GM18868 (cell line): ENCODE data around the gene ACP6.
"Not testable (repeated sequence)": the region's sequence is repeated elsewhere in the genome, so short reads cannot be mapped to it uniquely, and the experiment has no call there.

ENCODE experiments used
- ATAC-seq: cut with Tn5 transposase; IDR thresholded peaks from one replicate; pipeline ENCODE4 v1.9.1; 2021; ENCODE audit warnings: mild to moderate bottlenecking, moderate library complexity; ENCODE audit not compliant: unreplicated experiment

ACP6 gene

DNA sequence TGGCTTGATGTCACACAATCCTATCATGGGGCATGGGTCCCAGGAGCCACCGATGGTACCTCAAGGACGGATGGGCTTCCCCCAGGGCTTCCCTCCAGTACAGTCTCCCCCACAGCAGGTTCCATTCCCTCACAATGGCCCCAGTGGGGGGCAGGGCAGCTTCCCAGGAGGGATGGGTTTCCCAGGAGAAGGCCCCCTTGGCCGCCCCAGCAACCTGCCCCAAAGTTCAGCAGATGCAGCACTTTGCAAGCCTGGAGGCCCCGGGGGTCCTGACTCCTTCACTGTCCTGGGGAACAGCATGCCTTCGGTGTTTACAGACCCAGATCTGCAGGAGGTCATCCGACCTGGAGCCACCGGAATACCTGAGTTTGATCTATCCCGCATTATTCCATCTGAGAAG, 46.3 kb downstream of the ACP6 start:
- no peak for ATAC-seq

DNA sequence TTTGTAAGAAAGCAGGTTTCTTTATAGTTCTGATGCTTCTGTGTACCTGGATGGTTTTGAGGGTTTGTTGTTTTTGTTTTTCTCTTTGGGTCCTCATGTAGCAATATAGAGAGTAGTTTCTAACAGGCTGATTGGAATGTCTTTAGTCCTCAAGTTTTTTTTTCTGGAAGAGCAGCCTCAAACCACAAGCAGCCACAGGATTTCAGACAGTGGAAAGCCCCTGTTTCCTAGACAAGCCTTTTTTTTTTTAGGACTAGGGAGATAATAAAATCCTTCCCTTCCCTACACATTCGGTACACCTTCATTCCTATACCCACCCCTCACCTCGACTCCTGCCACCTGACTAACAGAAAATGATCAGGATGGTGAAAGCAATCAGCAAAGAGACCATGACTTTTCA, 47.6 kb downstream of the ACP6 start:
- no peak for ATAC-seq

DNA sequence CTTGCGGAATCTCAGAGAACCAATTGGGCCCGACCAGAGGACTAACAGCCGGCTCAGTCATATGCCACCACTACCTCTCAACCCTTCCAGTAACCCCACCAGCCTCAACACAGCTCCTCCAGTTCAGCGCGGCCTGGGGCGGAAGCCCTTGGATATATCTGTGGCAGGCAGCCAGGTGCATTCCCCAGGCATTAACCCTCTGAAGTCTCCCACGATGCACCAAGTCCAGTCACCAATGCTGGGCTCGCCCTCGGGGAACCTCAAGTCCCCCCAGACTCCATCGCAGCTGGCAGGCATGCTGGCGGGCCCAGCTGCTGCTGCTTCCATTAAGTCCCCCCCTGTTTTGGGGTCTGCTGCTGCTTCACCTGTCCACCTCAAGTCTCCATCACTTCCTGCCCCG, 49.8 kb downstream of the ACP6 start:
- no peak for ATAC-seq

DNA sequence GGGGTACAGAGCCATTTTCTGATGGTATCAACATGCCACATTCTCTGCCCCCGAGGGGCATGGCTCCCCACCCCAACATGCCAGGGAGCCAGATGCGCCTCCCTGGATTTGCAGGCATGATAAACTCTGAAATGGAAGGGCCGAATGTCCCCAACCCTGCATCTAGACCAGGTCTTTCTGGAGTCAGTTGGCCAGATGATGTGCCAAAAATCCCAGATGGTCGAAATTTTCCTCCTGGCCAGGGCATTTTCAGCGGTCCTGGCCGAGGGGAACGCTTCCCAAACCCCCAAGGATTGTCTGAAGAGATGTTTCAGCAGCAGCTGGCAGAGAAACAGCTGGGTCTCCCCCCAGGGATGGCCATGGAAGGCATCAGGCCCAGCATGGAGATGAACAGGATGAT, 50.6 kb downstream of the ACP6 start:
- ATAC-seq, result no peak

DNA sequence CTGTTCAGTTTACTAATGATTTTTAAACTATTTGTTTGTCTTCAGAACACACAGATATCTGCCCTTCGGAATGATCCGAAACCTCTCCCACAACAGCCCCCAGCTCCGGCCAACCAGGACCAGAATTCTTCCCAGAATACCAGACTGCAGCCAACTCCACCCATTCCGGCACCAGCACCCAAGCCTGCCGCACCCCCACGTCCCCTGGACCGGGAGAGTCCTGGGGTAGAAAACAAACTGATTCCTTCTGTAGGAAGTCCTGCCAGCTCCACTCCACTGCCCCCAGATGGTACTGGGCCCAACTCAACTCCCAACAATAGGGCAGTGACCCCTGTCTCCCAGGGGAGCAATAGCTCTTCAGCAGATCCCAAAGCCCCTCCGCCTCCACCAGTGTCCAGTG, 51.6 kb downstream of the ACP6 start:
- ATAC-seq, result no peak

DNA sequence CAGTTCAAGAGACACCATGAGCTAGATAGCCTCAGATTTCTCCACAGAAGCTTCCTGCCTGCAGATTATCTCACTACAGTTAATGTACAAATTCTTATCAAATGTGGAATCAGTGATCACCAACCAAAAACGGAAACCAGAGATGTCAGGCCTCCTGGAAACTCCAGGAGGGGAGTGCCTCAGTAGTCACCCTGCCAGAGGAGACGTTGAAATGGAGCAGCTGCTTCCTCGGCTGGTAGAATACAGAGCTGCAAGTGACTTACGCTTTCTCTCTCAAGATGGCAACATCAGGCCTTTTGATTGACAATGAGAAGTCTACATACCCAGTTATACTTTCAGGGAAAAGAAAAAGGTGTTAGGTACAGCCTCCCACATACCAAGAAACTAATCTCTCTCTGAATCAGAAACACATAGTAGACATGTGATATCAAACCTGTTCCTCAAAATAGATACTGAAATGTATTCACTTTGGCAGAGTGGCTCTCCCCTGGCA, 52.2 kb downstream of the ACP6 start:
- no peak for ATAC-seq

DNA sequence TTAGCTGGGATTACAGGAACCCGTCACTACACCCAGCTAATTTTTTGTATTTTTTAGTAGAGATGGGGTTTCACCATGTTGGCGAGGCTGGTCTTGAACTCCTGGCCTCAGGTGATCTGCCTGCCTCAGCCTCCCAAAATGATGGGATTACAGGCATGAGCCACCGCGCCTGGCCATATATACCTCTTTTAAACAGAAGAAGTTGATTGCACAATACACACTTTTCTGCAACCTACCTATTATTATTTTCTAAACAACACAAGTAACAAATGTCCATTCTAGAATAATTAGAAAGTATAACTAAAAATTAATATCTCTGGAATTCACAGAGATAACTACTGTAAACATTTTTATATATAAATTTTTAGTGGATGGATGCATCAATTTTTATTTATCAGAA, 55.4 kb downstream of the ACP6 start:
- not testable (repeated sequence) for ATAC-seq

DNA sequence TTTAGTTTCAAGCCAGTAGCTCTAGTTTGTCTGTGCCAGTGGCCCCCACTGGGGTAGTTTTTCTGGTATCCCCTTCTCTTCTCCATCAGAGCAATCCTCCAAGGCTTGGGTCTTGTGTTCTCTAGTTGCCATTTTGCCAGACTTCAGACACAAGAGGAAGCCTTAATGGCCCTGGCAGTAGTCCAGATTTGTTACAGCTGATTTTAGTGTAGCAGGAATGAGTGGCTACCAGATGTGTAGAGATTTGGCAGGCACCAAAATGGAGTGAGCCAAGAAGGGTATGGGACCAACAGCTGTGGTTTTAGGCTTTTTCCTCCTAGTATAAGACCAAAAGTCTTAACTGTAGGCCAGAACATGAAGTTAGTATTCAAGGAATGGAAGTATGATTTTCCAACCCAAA, 56.8 kb downstream of the ACP6 start:
- no peak for ATAC-seq

DNA sequence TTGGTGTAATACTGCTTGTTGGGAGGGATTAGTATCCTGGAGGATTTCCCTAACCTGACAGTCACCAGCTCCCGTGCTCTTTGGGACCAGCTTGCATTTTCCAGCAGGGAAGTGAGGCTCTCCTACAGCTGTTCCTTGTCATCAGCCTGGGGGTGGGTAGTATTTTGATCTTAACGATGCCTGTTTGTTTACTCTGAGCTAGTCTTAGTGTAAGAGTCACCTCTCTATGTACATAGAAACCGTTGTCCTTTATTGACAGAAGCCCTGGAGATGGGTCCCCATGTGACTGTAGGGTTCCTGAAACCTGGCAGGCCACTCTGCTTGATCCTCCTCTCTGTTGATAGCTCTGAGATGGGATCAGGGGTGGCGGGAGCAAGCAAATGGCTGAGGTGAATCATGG, 58.0 kb downstream of the ACP6 start:
- ATAC-seq, result no peak

DNA sequence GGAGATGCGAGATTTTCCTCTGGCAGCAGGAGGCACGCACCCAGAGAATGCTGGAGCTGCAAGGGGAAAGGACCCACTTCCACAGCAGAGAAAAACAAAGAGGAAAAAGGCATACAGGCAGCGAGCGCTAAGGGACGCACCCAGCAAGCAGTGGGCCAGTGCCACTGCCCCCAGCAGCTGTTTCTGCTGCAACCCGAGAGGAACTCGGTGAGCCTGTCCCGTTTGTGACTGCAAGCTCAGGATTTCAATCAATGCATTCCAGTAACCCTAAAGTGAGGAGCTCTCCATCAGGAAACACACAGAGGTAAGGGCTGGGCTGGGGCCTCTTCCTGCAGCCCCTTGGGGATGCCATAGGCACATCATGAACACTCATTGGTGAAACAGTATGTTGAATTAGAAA, 58.7 kb downstream of the ACP6 start:
- ATAC-seq, result no peak

DNA sequence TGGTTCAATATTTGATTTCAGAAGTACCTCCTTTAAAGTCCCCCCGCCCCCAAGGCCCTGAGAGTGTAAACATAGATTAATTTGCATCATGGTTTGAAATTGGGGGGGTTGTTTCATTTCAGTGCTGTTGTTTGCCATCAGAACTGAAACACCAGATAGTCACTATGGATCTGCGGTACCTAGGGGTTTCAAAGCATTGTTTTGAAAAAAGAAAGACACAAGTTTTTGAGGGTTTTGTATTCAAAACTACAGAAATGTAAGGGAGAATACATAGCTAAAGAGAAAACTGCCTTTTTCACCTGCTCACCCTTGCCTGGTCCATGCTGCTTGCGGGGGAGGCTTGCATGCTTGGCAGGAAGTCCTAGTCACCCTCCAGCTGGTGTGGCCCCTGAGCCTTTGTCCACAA, 59.3 kb downstream of the ACP6 start:
- peak; percentile 72 for ATAC-seq

DNA sequence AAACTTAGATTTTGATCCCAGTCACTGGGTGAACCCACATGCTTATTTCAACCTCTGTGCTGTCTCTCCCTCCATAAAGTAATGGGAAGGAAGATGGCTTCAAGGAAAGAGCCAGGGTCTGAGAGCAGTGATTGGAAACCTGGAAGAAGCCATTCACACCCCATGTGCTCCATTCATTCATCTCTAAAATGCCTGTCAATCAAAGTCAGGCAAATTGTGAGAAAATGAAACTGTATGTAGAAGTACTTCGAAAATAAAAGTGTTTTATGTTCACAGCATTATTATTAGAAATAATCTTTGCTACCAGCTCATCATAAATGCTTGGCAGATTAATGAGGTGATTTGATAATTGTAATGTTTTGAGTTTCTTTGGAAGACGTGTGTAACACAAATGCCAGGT, 61.0 kb downstream of the ACP6 start:
- ATAC-seq, result no peak

DNA sequence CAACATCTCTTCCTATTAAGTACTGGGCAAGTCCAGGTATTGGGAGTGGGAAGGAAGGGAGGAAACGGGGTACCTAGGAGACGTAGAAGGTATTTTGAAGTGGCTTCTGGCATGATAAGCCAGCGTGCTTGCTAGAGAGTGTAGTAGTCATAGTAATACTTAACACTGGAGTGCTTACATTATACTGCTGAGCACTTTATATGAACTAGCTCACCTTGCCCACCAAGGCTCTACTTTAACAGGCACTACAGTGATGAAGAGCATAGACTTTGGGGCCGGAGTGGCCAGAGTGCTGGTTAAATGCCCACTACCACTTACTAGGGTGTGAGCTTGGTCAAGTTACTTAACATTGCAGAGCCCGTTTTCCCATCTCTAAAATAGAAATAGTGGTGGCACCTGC, 61.7 kb downstream of the ACP6 start:
- no peak for ATAC-seq

DNA sequence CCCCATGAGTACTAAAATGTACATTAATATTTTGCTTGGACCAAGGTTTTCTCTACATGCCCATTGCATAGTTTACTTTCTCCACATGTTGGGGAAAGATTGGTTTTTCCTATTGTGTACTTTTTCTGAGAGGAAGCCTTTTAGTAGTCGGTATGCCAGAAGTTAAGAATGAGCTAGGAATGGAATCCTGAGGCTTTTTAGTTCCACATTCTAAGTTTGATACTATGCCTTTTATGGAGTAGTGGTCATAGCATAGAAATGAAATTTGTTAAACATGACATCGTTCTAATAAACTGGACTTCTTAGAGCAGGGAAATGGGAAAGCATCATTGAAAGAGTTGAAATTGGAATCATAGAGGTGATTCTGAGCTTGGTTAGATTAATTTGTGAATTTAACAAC, 64.7 kb downstream of the ACP6 start:
- ATAC-seq, result no peak

DNA sequence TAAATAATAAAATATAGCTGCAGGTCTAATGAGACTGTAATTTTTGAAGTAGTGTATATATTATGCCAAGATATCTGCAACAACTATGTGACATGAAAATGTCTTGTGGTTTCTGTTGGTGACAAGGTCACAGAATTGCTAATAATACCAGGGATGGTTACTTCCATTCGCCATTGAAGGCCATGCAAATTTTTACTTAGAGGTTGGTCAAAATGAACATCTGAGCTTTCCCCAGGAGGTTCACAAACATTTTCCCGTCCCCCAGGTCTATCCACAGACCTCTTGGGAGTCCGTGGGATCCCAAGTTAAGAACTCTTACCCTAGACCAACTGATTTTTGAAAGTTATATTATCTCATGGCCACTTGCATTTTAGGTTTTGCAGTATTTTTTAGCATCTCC, 66.3 kb downstream of the ACP6 start:
- no peak for ATAC-seq

DNA sequence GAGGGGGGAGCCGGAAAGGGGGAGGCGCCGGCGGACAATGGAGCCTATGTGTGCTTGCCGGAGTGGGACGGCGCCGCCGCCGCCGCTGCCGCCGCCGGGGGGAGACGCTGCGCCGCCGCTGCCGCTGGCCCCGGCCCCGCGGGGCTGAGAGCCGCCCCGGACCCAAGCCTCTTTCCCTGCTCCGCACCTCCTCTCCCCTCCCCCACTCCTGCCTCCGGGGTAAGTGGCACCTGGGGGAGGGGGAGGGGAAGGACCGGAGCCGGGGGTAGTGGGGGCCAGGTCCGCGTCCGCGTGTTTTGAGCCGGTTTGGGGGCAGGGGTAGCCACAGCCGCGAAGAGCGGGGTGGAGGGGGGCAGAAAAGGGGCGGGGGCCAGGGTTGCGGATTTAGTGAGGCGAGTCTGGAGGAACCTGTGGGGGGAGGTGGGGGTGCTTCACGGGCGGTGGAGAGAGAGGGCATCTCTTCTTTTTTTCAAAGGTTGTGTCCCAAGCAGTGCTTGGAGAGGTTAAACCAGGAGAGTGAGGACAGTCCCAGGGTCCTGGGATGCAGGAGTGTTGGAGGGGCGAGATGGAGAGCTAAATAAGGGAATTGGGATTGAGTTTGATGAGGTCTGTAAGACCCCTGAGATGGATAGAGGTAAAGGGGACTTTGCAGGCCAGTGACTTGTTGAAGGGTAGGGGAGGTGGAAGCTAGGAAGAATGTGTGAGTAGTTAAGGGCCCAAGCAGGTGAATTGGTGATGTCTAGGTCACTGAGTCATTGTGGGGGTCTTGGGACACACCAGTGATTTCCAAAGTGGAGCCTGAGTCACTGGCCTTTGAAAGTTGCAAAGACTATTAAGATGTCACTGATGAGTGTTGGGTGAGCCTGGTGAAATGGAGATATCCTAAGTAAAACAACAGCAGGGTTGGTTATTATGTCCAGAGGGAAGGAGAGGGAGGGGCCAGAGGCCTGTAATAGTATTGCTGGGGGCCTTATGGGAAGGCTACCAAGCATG, 69.9 kb downstream of the ACP6 start:
- no peak for ATAC-seq

DNA sequence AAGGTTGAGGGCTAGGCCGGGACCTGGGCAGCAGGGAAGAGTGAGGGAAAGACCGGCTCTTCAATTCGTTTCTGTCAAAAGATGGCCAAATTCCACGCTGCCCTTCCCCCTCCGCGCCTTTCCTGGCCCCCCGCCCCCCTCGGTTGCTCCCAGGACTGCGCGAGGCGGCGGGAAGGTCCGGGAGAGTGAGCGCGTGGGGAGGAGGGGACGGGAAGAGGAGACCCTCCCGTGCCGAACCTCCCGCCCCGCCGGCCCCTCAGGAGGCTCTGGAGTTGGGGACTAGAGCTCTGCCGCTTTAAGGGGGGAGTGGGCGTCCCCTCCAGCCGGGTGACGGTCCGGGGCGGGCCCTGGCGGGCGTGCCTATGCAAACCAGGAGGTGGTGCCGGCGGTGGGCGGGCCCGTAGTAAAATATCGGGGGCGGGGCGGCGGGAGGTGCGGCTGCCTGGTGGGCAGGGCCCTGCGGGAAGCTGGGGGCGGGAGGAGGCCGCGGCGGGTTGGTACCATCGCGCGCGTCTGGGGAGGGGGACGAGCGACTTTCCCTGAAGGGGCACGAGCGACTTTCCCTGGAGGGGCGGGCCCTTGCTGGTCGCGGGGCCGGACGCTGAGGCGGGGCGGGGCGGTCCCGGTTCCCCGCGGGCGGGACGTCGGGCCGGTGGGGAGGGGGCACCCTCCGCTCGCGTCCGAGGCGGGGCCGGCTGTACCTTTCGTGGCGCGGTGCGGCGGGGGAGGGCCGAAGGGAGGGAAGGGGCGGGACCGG, 70.8 kb downstream of the ACP6 start:
- peak; percentile 78 for ATAC-seq

DNA sequence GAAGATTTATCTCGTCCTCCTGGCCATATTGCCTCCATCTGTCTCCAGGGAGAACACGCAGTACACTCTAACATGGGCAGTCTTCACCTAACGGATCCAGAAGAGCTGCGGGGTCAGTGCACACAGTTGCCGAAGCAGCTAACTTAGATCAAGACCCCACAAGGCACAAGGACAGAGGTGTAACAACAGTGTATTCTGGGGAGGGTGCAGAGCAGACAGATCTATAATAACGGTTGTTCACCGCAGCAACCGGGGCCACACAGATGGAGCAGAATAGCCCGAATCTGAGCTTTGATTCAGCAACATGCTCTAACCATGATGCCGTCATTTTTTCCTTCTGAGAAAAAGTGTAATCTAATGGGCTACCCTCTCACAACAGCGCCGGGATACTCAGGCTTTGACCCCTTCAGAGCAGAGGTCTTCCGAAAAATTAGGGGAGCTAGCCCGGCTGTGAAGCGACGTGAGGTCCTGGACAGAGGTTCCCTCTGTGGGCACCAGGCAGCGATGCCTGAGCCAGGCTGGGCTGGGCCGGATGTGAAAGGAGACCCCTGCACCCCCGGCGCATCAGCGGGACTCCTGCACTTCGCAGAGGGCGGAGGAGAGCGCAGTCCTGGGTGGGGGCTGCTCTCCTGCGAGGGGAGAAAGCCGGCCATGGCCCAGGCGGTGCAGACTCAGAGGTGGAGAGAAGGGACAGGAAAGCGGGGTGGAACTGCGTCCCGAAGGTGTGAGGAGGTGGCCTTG, 71.5 kb downstream of the ACP6 start:
- ATAC-seq, result peak; percentile 1

DNA sequence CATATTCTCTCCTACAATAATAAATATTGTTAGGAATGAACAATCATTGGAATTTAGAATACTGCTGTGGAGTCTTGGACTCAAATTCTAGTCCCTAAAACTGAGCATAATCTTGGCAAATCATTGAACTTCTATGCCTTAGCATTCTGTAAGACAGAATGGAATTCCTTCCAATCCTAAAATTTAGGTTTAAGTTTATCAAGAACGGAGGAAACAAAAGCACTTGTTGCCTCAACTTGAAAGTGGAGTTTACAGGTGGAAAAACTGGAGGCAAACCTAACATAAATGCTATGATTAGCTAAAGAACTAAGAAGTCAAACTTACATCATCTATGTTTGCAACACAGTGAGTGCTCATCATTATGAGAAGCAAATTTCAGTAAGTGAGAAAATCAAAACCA, 73.3 kb downstream of the ACP6 start:
- no peak for ATAC-seq
